Activated CD4-positive, CD25-positive, alpha-beta regulatory T cell treated with anti-CD3 and anti-CD28 coated beads, Interleukin-2, amount 50 U/mL, for 16 hours (primary cell): Measurements from ENCODE around the gene FLOT2.
A peak's percentile ranks its signal among the peaks of the same experiment; 100 is the strongest.
"Not testable (repeated sequence)": the region's sequence is repeated elsewhere in the genome, so short reads cannot be mapped to it uniquely, and the experiment has no call there.

Source experiments
- DNase-seq: peaks from one replicate; pipeline ENCODE4 v3.0.0-alpha.2; 2020; ENCODE audit warnings: low read depth, low spot score

The FLOT2 gene

GRCh38 chr17:28843816-28844148 lies 53.8 kb downstream of the FLOT2 start:
- DNase-seq = no peak

GRCh38 chr17:28842282-28843012 lies 55.1 kb downstream of the FLOT2 start, which contains the start of gene FAM222B:
FAM222B (minus strand) TSS chr17:28842790; CDS start chr17:28766667, 76,123 bp downstream.
- peak; percentile 75 for DNase-seq

GRCh38 chr17:28841901-28842281 lies 55.6 kb downstream of the FLOT2 start:
- no peak for DNase-seq

- DNase-seq = no peak
Observed at GRCh38 chr17:28839221-28839620, 58.3 kb downstream of the FLOT2 start.

- not testable (repeated sequence) for DNase-seq
Observed at GRCh38 chr17:28836541-28836940, 61.0 kb downstream of the FLOT2 start.

- DNase-seq = no peak
Observed at GRCh38 chr17:28834420-28834819, 63.1 kb downstream of the FLOT2 start.
